ENCODE results near the gene TPRN. TPM values are rescaled to one million over a fixed set of nuclear protein-coding genes. Genes with fewer than 3 reads are reported as not detected.

Gene TPRN
- total RNA-seq, 1 donor from 2014 or later = 3.4 TPM

DNA sequence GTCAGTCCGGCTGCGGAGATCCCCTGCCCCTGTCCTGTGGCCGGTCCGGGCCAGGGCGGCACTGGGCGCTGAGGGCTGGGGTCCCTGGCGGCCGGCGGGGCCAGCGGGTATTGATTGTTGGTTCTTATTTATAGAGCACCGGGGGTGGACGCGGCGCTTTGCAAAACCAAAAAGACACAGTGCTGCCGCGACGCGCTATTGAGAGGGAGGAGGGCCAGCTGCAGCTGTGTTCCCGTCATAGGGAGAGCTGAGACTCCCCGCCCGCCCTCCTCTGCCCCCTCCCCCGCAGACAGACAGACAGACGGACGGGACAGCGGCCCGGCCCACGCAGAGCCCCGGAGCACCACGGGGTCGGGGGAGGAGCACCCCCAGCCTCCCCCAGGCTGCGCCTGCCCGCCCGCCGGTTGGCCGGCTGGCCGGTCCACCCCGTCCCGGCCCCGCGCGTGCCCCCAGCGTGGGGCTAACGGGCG is 33.2 kb downstream of the TPRN start:
- no peak overlapping the region for H3K27ac ChIP-seq
- no peaks in the 10 kb centered on the region for H3K9me3 Mint-ChIP-seq
- no peak for DNase-seq (ENCODE audit: low spot score)
- peaks cover 17% of the 10 kb centered on the region for H3F3A ChIP-seq (ENCODE audit: low read depth)
- H3K27me3 Mint-ChIP-seq (ENCODE audit: insufficient read depth, low read depth) = peaks cover 47% of the 10 kb centered on the region
- H4K20me1 ChIP-seq (ENCODE audit: low read depth) = peaks cover 68% of the 10 kb centered on the region
- H3K9ac ChIP-seq = no peak overlapping the region
- peak overlapping the region; percentile 93 for H3K4me2 ChIP-seq
- H3K79me2 ChIP-seq (ENCODE audit: low read depth) = no peaks in the 10 kb centered on the region
- peaks cover 18% of the 10 kb centered on the region for H3K4me1 ChIP-seq
- H2AFZ ChIP-seq (replicated peaks) = no peak overlapping the region
- no peaks in the 10 kb centered on the region for H3K36me3 Mint-ChIP-seq
- H3K9me3 ChIP-seq (ENCODE audit: low read depth) = no peaks in the 10 kb centered on the region
- no peaks in the 10 kb centered on the region for H3K36me3 ChIP-seq
- TF ChIP-seq EZH2 (IDR thresholded peaks at IDR 0.05) = no peak
- TF ChIP-seq EZH2phosphoT487 (IDR thresholded peaks at IDR 0.05) = no peak
- TF ChIP-seq, protein P1, sequence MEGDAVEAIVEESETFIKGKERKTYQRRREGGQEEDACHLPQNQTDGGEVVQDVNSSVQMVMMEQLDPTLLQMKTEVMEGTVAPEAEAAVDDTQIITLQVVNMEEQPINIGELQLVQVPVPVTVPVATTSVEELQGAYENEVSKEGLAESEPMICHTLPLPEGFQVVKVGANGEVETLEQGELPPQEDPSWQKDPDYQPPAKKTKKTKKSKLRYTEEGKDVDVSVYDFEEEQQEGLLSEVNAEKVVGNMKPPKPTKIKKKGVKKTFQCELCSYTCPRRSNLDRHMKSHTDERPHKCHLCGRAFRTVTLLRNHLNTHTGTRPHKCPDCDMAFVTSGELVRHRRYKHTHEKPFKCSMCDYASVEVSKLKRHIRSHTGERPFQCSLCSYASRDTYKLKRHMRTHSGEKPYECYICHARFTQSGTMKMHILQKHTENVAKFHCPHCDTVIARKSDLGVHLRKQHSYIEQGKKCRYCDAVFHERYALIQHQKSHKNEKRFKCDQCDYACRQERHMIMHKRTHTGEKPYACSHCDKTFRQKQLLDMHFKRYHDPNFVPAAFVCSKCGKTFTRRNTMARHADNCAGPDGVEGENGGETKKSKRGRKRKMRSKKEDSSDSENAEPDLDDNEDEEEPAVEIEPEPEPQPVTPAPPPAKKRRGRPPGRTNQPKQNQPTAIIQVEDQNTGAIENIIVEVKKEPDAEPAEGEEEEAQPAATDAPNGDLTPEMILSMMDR (IDR thresholded peaks at IDR 0.05) = no peak
- H3K27ac Mint-ChIP-seq = no peak overlapping the region
- H3K4me3 ChIP-seq = no peak overlapping the region
- peaks cover 100% of the 10 kb centered on the region for H3K27me3 ChIP-seq
- peaks cover 3% of the 10 kb centered on the region for H3K4me1 Mint-ChIP-seq
- no peak overlapping the region for H3K4me3 Mint-ChIP-seq

DNA sequence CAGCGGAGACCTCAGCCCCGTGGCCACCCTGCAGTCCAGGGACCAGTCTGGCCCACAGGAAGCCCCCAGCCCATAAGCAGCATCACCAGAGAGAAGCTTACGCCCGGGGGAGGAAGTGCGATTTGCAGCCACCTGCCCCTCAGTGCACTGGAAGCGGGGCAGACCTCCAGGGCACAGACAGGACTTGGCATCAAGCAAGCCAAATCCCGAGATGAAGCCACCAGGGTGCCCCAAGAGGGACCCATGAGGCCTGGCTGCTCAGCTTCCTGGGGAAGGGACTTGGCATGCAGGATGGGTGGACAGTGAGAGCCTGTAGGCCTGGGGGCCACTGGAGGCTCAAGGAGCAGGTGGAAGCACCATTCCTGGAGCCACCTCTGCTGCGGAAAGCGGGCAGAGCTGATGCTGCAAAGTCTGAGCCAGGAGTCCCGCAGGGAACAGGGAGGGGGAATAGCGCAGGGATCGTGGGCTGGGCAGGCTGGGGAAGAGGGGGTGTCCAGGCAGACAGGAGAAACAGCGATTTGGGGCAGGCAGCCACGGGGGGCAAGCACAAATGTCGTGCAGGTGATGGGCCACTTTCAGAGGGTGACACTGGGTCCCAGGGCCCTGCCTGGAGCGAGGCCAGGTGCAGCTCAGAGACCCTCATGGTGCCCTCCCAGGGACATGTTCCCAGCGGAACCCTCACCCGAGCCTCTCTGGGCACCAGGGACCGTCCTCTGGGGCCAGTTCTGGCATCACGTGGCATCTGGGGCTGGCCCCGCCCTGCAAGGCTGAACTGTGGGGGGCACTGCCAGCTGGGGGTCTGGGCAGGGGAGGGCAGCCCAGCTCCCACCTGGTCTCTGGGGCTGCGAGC is 33.9 kb downstream of the TPRN start:
- peaks cover 3% of the 10 kb centered on the region for H3K4me1 Mint-ChIP-seq
- Histone ChIP-seq H3K4me3 (no peak overlapping the region), H4K20me1 (ENCODE audit: low read depth) (peaks cover 68% of the 10 kb centered on the region)

DNA sequence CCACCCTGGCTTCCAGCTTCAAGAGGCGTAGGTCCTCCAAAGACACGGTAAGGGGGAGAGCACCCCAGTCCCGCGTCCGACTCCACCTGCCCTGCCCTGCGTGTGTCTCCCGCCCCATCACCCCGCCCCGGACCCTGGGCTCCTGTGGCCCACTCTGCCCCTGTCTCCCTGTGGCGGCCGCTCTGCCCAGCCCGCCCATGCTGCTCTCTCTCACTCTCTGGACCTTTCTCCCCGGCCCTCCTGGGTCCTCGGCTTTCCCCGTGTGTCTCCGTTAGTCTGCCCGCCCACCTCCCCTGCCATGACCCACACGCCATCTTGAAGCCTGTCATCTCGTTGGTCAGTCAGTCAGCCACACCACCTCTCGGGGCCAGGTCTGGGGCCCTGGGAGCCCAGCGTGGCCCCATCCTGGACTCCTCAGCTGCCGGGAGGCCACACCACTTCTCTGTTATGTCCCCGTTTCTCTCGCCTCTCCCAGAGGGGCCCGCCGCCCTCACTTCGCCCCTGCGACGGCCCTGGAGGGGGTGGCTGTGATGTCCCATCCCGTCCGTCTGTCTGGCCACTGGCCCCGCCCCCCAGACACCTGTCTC is 35.2 kb downstream of the TPRN start:
- DNase-seq (ENCODE audit: low spot score) = no peak
- Histone ChIP-seq H3K27me3 (peaks cover 100% of the 10 kb centered on the region), H3K27ac (no peak overlapping the region), H3K9ac (no peak overlapping the region), H2AFZ (replicated peaks) (no peak overlapping the region), H3K4me3 (no peak overlapping the region), H4K20me1 (ENCODE audit: low read depth) (peaks cover 66% of the 10 kb centered on the region), H3K79me2 (ENCODE audit: low read depth) (no peaks in the 10 kb centered on the region), H3F3A (ENCODE audit: low read depth) (peaks cover 20% of the 10 kb centered on the region), H3K9me3 (ENCODE audit: low read depth) (no peaks in the 10 kb centered on the region), H3K4me1 (peaks cover 22% of the 10 kb centered on the region), H3K4me2 (no peak overlapping the region), H3K36me3 (no peaks in the 10 kb centered on the region)
- Mint-ChIP-seq H3K4me3 (no peak overlapping the region), H3K9me3 (no peaks in the 10 kb centered on the region), H3K36me3 (no peaks in the 10 kb centered on the region), H3K27ac (no peak overlapping the region), H3K4me1 (peaks cover 3% of the 10 kb centered on the region), H3K27me3 (ENCODE audit: insufficient read depth, low read depth) (peaks cover 46% of the 10 kb centered on the region)
- TF ChIP-seq EZH2 (IDR thresholded peaks at IDR 0.05) = no peak
- no peak for TF ChIP-seq EZH2phosphoT487 (IDR thresholded peaks at IDR 0.05)
- TF ChIP-seq, protein P1 (IDR thresholded peaks at IDR 0.05) = no peak

More for the DNA sequence above, 33.9 kb downstream of the TPRN start:
- H3K27ac ChIP-seq = no peak overlapping the region
- Mint-ChIP-seq H3K27ac (no peak overlapping the region), H3K4me3 (no peak overlapping the region), H3K36me3 (no peaks in the 10 kb centered on the region), H3K27me3 (ENCODE audit: insufficient read depth, low read depth) (peaks cover 48% of the 10 kb centered on the region), H3K9me3 (no peaks in the 10 kb centered on the region)
- H3K79me2 ChIP-seq (ENCODE audit: low read depth) = no peaks in the 10 kb centered on the region
- H3K4me1 ChIP-seq = peaks cover 22% of the 10 kb centered on the region
- peaks cover 100% of the 10 kb centered on the region for H3K27me3 ChIP-seq
- peaks cover 20% of the 10 kb centered on the region for H3F3A ChIP-seq (ENCODE audit: low read depth)
- no peaks in the 10 kb centered on the region for H3K9me3 ChIP-seq (ENCODE audit: low read depth)
- H3K4me2 ChIP-seq = no peak overlapping the region
- no peak for TF ChIP-seq EZH2phosphoT487 (IDR thresholded peaks at IDR 0.05)
- TF ChIP-seq, protein P1 (IDR thresholded peaks at IDR 0.05) = no peak
- TF ChIP-seq EZH2 (IDR thresholded peaks at IDR 0.05) = no peak
- H2AFZ ChIP-seq (replicated peaks) = no peak overlapping the region
- DNase-seq (ENCODE audit: low spot score) = no peak
- H3K36me3 ChIP-seq = no peaks in the 10 kb centered on the region
- no peak overlapping the region for H3K9ac ChIP-seq

Data from neural progenitor cell (in vitro differentiated cells).